ENCODE data around the gene FOXN3.

DNA sequence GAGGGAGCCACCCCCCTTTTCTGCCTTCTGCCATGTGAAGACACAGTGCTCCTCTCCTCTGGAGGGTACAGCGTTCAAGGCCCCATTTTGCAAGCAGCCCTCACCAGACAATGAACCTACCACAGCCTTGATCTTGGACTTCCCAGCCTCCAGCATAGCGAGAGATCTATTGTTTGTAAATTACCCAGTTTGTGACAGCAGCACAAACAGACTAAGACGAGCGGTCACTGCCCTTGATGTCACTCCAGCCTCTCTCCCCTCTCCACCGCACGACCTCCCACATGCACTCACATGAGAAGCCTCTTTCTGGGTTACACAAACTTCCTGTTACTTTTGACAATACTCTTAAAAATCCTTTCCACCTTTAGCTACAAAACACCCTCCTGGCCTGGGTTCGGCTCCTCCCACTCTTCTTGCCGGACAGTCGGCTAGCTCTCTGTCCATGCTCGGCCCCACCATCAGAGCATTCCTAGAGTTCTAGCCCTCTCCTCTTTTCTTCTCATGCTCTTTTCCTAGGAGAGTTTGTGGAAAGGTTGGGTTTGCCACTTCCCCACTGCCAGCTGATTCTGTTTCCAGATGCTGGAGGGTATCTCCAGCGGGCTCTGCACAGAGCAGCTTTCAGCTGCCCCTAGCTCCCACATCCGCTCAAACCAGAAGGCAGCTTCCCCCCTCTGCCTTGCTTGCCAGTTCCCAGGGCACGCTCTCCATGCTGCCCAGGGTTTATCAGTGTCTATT lies 124.3 kb downstream of the FOXN3 start:
- TF ChIP-seq, protein P1, sequence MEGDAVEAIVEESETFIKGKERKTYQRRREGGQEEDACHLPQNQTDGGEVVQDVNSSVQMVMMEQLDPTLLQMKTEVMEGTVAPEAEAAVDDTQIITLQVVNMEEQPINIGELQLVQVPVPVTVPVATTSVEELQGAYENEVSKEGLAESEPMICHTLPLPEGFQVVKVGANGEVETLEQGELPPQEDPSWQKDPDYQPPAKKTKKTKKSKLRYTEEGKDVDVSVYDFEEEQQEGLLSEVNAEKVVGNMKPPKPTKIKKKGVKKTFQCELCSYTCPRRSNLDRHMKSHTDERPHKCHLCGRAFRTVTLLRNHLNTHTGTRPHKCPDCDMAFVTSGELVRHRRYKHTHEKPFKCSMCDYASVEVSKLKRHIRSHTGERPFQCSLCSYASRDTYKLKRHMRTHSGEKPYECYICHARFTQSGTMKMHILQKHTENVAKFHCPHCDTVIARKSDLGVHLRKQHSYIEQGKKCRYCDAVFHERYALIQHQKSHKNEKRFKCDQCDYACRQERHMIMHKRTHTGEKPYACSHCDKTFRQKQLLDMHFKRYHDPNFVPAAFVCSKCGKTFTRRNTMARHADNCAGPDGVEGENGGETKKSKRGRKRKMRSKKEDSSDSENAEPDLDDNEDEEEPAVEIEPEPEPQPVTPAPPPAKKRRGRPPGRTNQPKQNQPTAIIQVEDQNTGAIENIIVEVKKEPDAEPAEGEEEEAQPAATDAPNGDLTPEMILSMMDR (optimal IDR thresholded peaks at IDR 0.05 in 1 of 3, IDR thresholded peaks at IDR 0.05 in 1 of 3, conservative IDR thresholded peaks at IDR 0.05 in 1 of 3; ENCODE audit: extremely low read depth in 1 of 3, insufficient read depth in 2 of 3, low read length in 3 of 3): no peak
- TF ChIP-seq EZH2 (IDR thresholded peaks at IDR 0.05; ENCODE audit: low read length): no peak
